ENCODE data around the gene SCARB1.

Gene SCARB1

GRCh38 chr12:124770728-124771127 is 92.9 kb downstream of the SCARB1 start:
- Histone ChIP-seq H3K36me3 (ENCODE audit: control insufficient read depth, insufficient read depth, low read length) (no peaks in the 10 kb centered on the region), H3K27me3 (replicated peaks; ENCODE audit: control insufficient read depth, insufficient read depth, low read length) (no peaks in the 10 kb centered on the region), H3K4me3 (replicated peaks; ENCODE audit: low read depth, low read length) (no peak overlapping the region)
- TF ChIP-seq, protein P1, sequence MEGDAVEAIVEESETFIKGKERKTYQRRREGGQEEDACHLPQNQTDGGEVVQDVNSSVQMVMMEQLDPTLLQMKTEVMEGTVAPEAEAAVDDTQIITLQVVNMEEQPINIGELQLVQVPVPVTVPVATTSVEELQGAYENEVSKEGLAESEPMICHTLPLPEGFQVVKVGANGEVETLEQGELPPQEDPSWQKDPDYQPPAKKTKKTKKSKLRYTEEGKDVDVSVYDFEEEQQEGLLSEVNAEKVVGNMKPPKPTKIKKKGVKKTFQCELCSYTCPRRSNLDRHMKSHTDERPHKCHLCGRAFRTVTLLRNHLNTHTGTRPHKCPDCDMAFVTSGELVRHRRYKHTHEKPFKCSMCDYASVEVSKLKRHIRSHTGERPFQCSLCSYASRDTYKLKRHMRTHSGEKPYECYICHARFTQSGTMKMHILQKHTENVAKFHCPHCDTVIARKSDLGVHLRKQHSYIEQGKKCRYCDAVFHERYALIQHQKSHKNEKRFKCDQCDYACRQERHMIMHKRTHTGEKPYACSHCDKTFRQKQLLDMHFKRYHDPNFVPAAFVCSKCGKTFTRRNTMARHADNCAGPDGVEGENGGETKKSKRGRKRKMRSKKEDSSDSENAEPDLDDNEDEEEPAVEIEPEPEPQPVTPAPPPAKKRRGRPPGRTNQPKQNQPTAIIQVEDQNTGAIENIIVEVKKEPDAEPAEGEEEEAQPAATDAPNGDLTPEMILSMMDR (IDR thresholded peaks at IDR 0.05; ENCODE audit: insufficient read depth, low read length, poor library complexity, severe bottlenecking), result no peak
- DNase-seq (ENCODE audit: extremely low read depth, insufficient read length), result no peak

DNA sequence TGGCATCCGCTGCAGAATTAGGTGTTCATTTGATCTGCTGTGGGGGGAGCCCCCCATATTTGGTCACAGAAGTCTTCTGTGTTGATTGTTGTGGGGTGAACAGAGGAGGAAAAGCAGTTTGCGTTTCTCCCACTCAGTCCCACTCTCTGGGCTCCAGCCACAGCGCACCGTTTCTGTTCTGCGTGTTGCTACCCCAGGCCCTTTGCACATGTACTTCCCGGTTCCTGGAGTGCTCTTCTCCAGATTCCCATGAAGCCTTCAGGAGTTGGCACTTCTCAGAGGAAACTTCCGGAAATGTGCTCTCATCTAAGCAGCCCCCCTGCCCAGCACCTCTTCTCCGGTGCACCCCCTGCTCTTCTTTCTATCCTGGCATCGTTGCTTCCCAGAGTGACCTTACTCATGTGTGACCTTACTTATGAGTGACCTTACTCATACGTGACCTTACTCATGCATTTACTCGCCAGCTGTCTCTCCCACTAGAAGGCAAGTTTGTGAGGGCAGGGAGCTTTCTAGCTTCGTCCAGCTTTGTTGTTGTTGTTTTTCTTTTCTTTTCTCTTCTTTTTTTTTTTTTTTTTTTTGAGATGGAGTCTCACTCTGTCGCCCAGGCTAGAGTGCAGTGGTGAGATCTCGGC is 93.7 kb downstream of the SCARB1 start:
- TF ChIP-seq, protein P1 (IDR thresholded peaks at IDR 0.05; ENCODE audit: insufficient read depth, low read length, poor library complexity, severe bottlenecking), result no peak
- H3K4me3 ChIP-seq (replicated peaks; ENCODE audit: low read depth, low read length), result no peak overlapping the region
- H3K36me3 ChIP-seq (ENCODE audit: control insufficient read depth, insufficient read depth, low read length), result no peaks in the 10 kb centered on the region
- H3K27me3 ChIP-seq (replicated peaks; ENCODE audit: control insufficient read depth, insufficient read depth, low read length), result no peaks in the 10 kb centered on the region
- DNase-seq (ENCODE audit: extremely low read depth, insufficient read length), result no peak

DNA sequence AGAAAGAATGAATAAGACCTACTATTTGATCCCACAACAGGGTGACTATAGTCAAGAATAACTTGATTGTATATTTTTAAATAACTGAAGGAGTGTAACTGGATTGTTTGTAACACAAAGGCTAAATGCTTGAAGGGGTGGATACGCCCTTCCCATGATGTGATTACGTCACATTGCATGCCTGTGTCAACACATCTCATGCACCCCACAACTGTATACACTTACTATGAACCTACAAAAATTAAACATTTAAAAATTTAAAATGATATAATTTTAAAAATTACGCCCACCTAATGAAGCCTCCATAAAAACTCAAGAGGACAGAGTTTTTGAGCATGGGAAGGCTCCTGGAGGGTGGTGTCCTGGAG is 94.5 kb downstream of the SCARB1 start:
- Histone ChIP-seq H3K4me3 (replicated peaks; ENCODE audit: low read depth, low read length) (no peak overlapping the region), H3K27me3 (replicated peaks; ENCODE audit: control insufficient read depth, insufficient read depth, low read length) (no peaks in the 10 kb centered on the region), H3K36me3 (ENCODE audit: control insufficient read depth, insufficient read depth, low read length) (no peaks in the 10 kb centered on the region)
- TF ChIP-seq, protein P1 (IDR thresholded peaks at IDR 0.05; ENCODE audit: insufficient read depth, low read length, poor library complexity, severe bottlenecking), result no peak
- no peak for DNase-seq (ENCODE audit: extremely low read depth, insufficient read length)

GRCh38 chr12:124768452-124769162 is 95.1 kb downstream of the SCARB1 start:
- Histone ChIP-seq H3K36me3 (ENCODE audit: control insufficient read depth, insufficient read depth, low read length) (no peaks in the 10 kb centered on the region), H3K4me3 (replicated peaks; ENCODE audit: low read depth, low read length) (no peak overlapping the region), H3K27me3 (replicated peaks; ENCODE audit: control insufficient read depth, insufficient read depth, low read length) (no peaks in the 10 kb centered on the region)
- TF ChIP-seq, protein P1 (IDR thresholded peaks at IDR 0.05; ENCODE audit: insufficient read depth, low read length, poor library complexity, severe bottlenecking), result no peak
- DNase-seq (ENCODE audit: extremely low read depth, insufficient read length), result no peak

GRCh38 chr12:124767066-124767821 is 96.4 kb downstream of the SCARB1 start:
- DNase-seq (ENCODE audit: extremely low read depth, insufficient read length), result peak; percentile 86
- Histone ChIP-seq H3K27me3 (replicated peaks; ENCODE audit: control insufficient read depth, insufficient read depth, low read length) (no peaks in the 10 kb centered on the region), H3K4me3 (replicated peaks; ENCODE audit: low read depth, low read length) (no peak overlapping the region), H3K36me3 (ENCODE audit: control insufficient read depth, insufficient read depth, low read length) (no peaks in the 10 kb centered on the region)
- TF ChIP-seq, protein P1 (IDR thresholded peaks at IDR 0.05; ENCODE audit: insufficient read depth, low read length, poor library complexity, severe bottlenecking), result peak; percentile 99

Measured in GM06990 (cell line).